Muscle of back (tissue), 11 donors: Measurements from ENCODE around the gene KLHL29. TPM values are rescaled to one million over a fixed set of nuclear protein-coding genes. Genes with fewer than 3 reads are reported as not detected.
A peak's percentile ranks its signal among the peaks of the same experiment; 100 is the strongest.

Experiments
- DNase-seq, 3 donors: peaks; one replicate each; pipeline versions ENCODE4 v3.0.0 to v3.0.0-alpha.2; 2013
- polyA plus RNA-seq, 10 donors: library from polyadenylated mRNA; unstranded; fragments of 120-200 nt; gene quantifications; one replicate each; pipeline ENCODE4 v1.2.1, GENCODE V29; 2013; ENCODE audit not compliant: insufficient read length in 10 of 10

The KLHL29 gene
- polyA plus RNA-seq, 10 donors = 5.6 to 10.3 (median 7.6) TPM

DNA sequence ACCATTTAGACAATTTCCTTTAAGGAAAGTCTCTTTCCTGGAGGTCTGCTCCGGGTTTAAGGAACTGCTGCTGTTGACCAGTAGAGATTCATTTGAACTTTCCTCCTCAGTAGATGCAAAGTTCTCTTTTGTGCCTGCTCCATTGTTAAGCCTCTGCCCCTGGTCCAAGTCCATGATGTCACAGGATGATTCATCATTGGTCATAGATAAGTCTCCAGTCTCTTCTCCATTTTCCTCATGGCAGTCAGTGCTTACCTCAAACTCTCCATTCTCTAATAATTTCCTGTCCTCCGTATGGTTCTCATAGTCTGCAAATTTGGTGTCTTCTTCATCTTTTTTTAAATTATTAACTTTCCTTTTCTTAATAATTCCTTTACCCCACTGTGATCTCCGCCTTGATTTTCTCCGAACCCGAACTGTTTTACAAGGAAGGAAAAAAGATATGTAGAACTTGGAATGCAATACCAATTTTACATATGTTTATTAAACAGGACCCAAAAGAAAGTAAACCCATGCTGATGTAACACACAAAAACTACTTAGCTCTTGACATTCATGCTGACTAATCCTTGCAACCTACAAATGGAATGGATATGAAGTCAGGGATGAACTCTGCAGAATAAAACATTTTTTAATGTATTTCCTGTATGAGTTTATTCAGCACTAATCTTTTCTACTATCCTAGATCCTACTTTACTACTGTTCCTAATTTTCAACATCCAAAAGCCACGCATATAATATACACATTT, 372.9 kb downstream of the KLHL29 start:
- peak in 1 of 3 donors; percentile 41 for DNase-seq
